Measurements from ENCODE around the gene IGFL1. TPM values are rescaled to one million over a fixed set of nuclear protein-coding genes. Genes with fewer than 3 reads are reported as not detected.
"Not testable (repeated sequence)": the region's sequence is repeated elsewhere in the genome, so short reads cannot be mapped to it uniquely, and the experiment has no call there.

IGFL1 gene
- total RNA-seq, 1 donor from 2014 or later = not detected

- H3K9ac ChIP-seq (ENCODE audit: low read length) = no peak overlapping the region
- no peak overlapping the region for H3K4me2 ChIP-seq (ENCODE audit: low read length)
- peaks cover 51% of the 10 kb centered on the region for H3K4me1 Mint-ChIP-seq (ENCODE audit: low read depth, unreplicated experiment)
- H3K9me3 ChIP-seq (ENCODE audit: insufficient read depth, low read depth, low read length) = no peaks in the 10 kb centered on the region
- no peak overlapping the region for H3K27ac ChIP-seq (ENCODE audit: low read depth, low read length)
- no peak for DNase-seq (ENCODE audit: low read depth)
- H4K20me1 ChIP-seq (ENCODE audit: insufficient read depth, low read length) = no peaks in the 10 kb centered on the region
- H3K27me3 ChIP-seq (ENCODE audit: insufficient read depth, low read length) = peaks cover 10% of the 10 kb centered on the region
- TF ChIP-seq EZH2 (IDR thresholded peaks at IDR 0.05; ENCODE audit: insufficient read depth, low read length) = no peak
- TF ChIP-seq CTCF (IDR thresholded peaks at IDR 0.05; ENCODE audit: insufficient read depth, low read depth, low read length) = no peak
- no peaks in the 10 kb centered on the region for H3K79me2 ChIP-seq (ENCODE audit: insufficient read depth, low read length)
- H3K4me3 ChIP-seq (ENCODE audit: insufficient read depth, low read depth, low read length) = no peak overlapping the region
- H3K4me3 Mint-ChIP-seq (ENCODE audit: unreplicated experiment) = no peak overlapping the region
- FAIRE-seq = no peak
- H3K9me3 Mint-ChIP-seq (ENCODE audit: unreplicated experiment) = peaks cover 7% of the 10 kb centered on the region
- H3K27ac Mint-ChIP-seq (ENCODE audit: unreplicated experiment) = peak overlapping the region; percentile 78
- peaks cover 2% of the 10 kb centered on the region for H3K36me3 Mint-ChIP-seq (ENCODE audit: low read depth, unreplicated experiment)
- H3K4me1 ChIP-seq (ENCODE audit: insufficient read depth, low read length) = peaks cover 20% of the 10 kb centered on the region
- H3K36me3 ChIP-seq (ENCODE audit: insufficient read depth, low read length) = no peaks in the 10 kb centered on the region
- peak overlapping the region; percentile 16 for H2AFZ ChIP-seq (ENCODE audit: low read depth, low read length)
- H3K27me3 Mint-ChIP-seq (ENCODE audit: low read depth, unreplicated experiment) = no peaks in the 10 kb centered on the region
Observed at GRCh38 chr19:46182476-46182875, 47.1 kb upstream of the IGFL1 start.

GRCh38 chr19:46184775-46185710, 44.5 kb upstream of the IGFL1 start:
- Mint-ChIP-seq H3K27ac (ENCODE audit: unreplicated experiment) (peak overlapping the region; percentile 99), H3K4me3 (ENCODE audit: unreplicated experiment) (peak overlapping the region; percentile 56), H3K4me1 (ENCODE audit: low read depth, unreplicated experiment) (peaks cover 55% of the 10 kb centered on the region)
- H4K20me1 ChIP-seq (ENCODE audit: insufficient read depth, low read length); FAIRE-seq; H3K4me3 ChIP-seq (ENCODE audit: insufficient read depth, low read depth, low read length); H3K36me3 ChIP-seq (ENCODE audit: insufficient read depth, low read length); H3K27me3 Mint-ChIP-seq (ENCODE audit: low read depth, unreplicated experiment); H3K9me3 ChIP-seq (ENCODE audit: insufficient read depth, low read depth, low read length); H3K79me2 ChIP-seq (ENCODE audit: insufficient read depth, low read length); H3K36me3 Mint-ChIP-seq (ENCODE audit: low read depth, unreplicated experiment); H3K9me3 Mint-ChIP-seq (ENCODE audit: unreplicated experiment): not testable (repeated sequence)
- Histone ChIP-seq H3K27me3 (ENCODE audit: insufficient read depth, low read length) (peaks cover 18% of the 10 kb centered on the region), H3K4me1 (ENCODE audit: insufficient read depth, low read length) (peaks cover 20% of the 10 kb centered on the region), H3K9ac (ENCODE audit: low read length) (peak overlapping the region; percentile 65), H3K27ac (ENCODE audit: low read depth, low read length) (peak overlapping the region; percentile 82), H2AFZ (ENCODE audit: low read depth, low read length) (peak overlapping the region; percentile 8), H3K4me2 (ENCODE audit: low read length) (peak overlapping the region; percentile 21)
- peak; percentile 87 for DNase-seq (ENCODE audit: low read depth)

GRCh38 chr19:46186101-46186716, 43.3 kb upstream of the IGFL1 start:
- H3K27ac Mint-ChIP-seq (ENCODE audit: unreplicated experiment) = peak overlapping the region; percentile 99
- peaks cover 29% of the 10 kb centered on the region for H3K27me3 ChIP-seq (ENCODE audit: insufficient read depth, low read length)
- H3K36me3 Mint-ChIP-seq (ENCODE audit: low read depth, unreplicated experiment) = peaks cover 3% of the 10 kb centered on the region
- peaks cover 12% of the 10 kb centered on the region for H3K4me1 ChIP-seq (ENCODE audit: insufficient read depth, low read length)
- TF ChIP-seq CTCF (IDR thresholded peaks at IDR 0.05; ENCODE audit: insufficient read depth, low read depth, low read length) = no peak
- no peak for TF ChIP-seq EZH2 (IDR thresholded peaks at IDR 0.05; ENCODE audit: insufficient read depth, low read length)
- no peaks in the 10 kb centered on the region for H3K79me2 ChIP-seq (ENCODE audit: insufficient read depth, low read length)
- H3K4me3 Mint-ChIP-seq (ENCODE audit: unreplicated experiment) = no peak overlapping the region
- H3K27ac ChIP-seq (ENCODE audit: low read depth, low read length) = no peak overlapping the region
- no peak for DNase-seq (ENCODE audit: low read depth)
- H3K4me3 ChIP-seq (ENCODE audit: insufficient read depth, low read depth, low read length) = no peak overlapping the region
- peaks cover 57% of the 10 kb centered on the region for H3K4me1 Mint-ChIP-seq (ENCODE audit: low read depth, unreplicated experiment)
- H3K27me3 Mint-ChIP-seq (ENCODE audit: low read depth, unreplicated experiment) = peaks cover 4% of the 10 kb centered on the region
- no peak for FAIRE-seq
- H2AFZ ChIP-seq (ENCODE audit: low read depth, low read length) = no peak overlapping the region
- H3K9me3 ChIP-seq (ENCODE audit: insufficient read depth, low read depth, low read length) = no peaks in the 10 kb centered on the region
- peaks cover 4% of the 10 kb centered on the region for H3K9me3 Mint-ChIP-seq (ENCODE audit: unreplicated experiment)
- no peaks in the 10 kb centered on the region for H4K20me1 ChIP-seq (ENCODE audit: insufficient read depth, low read length)
- H3K36me3 ChIP-seq (ENCODE audit: insufficient read depth, low read length) = no peaks in the 10 kb centered on the region
- no peak overlapping the region for H3K4me2 ChIP-seq (ENCODE audit: low read length)
- no peak overlapping the region for H3K9ac ChIP-seq (ENCODE audit: low read length)

Measured in astrocyte (in vitro differentiated cells and primary cell).